SU-DHL-6 (cell line): ENCODE measurements around the gene ASB2.

ENCODE experiments used
- CTCF ChIP-seq: fragments of 200-600 bp; sonication (generic); IDR thresholded peaks from one replicate; pipeline ENCODE4 v1.5.1; 2017; ENCODE audit warnings: antibody characterized with exemption, mild to moderate bottlenecking, low read length, moderate library complexity; ENCODE audit not compliant: insufficient read depth, poor library complexity, severe bottlenecking
- EZH2phosphoT487 ChIP-seq: fragments of 200-600 bp; sonication (generic), shearing (Covaris generic); conservative IDR thresholded peaks from 2 replicates; pipeline ENCODE4 v1.6.1; 2018; ENCODE audit warnings: mild to moderate bottlenecking, antibody characterized with exemption, low read length, moderate library complexity, mixed read lengths

- no peak for TF ChIP-seq CTCF
- no peak for TF ChIP-seq EZH2phosphoT487
Measured at GRCh38 chr14:93998871-93999403, 22.6 kb upstream of the ASB2 start.
